ENCODE results near the gene ZDHHC9.

Gene ZDHHC9

GRCh38 chrX:129781680-129782495, 61.8 kb downstream of the ZDHHC9 start:
- H3K4me1 ChIP-seq (ENCODE audit: insufficient read depth, low read length): peaks cover 75% of the 10 kb centered on the region
- no peak overlapping the region for H2AFZ ChIP-seq (ENCODE audit: low read depth, low read length)
- peak overlapping the region; percentile 92 for H3K4me2 ChIP-seq (ENCODE audit: insufficient read depth, low read length)
- peak overlapping the region; percentile 98 for H3K27ac ChIP-seq (ENCODE audit: low read length)
- TF ChIP-seq CTCF (IDR thresholded peaks at IDR 0.05; ENCODE audit: borderline replicate concordance, extremely low read depth, low read length, poor library complexity, severe bottlenecking): no peak
- no peak for TF ChIP-seq EZH2 (IDR thresholded peaks at IDR 0.05; ENCODE audit: borderline replicate concordance, low read depth, low read length, severe bottlenecking)
- DNase-seq (peak; percentile 34), ATAC-seq (ENCODE audit: insufficient read depth, low read depth) (no peak)
- H4K20me1 ChIP-seq (ENCODE audit: insufficient read depth, low read length): peaks cover 50% of the 10 kb centered on the region
- H3K9ac ChIP-seq (ENCODE audit: low read depth, low read length): peak overlapping the region; percentile 96
- H3K36me3 ChIP-seq (ENCODE audit: insufficient read depth, low read length): peaks cover 67% of the 10 kb centered on the region
- no peaks in the 10 kb centered on the region for H3K27me3 ChIP-seq (ENCODE audit: insufficient read depth, low read length, poor library complexity)
- no peaks in the 10 kb centered on the region for H3K9me3 ChIP-seq (ENCODE audit: insufficient read depth, low read length, severe bottlenecking)
- peak overlapping the region; percentile 61 to 87 for H3K4me3 ChIP-seq (ENCODE audit: low read depth in 1 of 2, low read length in 2 of 2)
- peaks cover 96% of the 10 kb centered on the region for H3K79me2 ChIP-seq (ENCODE audit: insufficient read depth, low read length)

DNA sequence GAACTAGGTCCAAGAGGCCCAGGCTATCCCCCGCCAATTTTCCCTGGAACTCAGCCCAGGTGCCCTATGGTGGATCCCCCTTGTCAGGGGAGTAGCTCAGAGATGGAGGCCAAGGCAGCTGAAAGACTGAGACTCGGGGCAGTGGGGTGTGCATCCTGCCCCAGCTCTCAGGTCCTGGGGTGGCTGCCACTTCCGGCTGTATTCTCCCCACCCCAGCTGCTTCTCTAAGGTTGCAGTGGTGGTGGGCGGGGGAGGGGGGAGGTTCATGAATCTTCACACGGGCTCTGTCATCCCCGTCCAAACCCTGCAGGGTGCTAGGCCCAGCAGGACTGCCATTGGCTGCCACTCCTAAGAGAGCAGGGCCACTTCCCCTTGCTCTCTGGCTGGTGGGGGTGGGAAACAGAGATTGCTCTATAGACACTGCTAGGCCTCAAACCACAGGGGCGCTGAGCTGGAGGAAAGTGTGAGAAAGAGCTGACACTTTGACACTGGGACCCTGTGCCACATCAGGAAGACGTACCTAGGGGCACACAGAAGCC, 62.5 kb downstream of the ZDHHC9 start:
- TF ChIP-seq CTCF (IDR thresholded peaks at IDR 0.05; ENCODE audit: borderline replicate concordance, extremely low read depth, low read length, poor library complexity, severe bottlenecking) (no peak), EZH2 (IDR thresholded peaks at IDR 0.05; ENCODE audit: borderline replicate concordance, low read depth, low read length, severe bottlenecking) (no peak)
- Histone ChIP-seq H4K20me1 (ENCODE audit: insufficient read depth, low read length) (peaks cover 46% of the 10 kb centered on the region), H3K36me3 (ENCODE audit: insufficient read depth, low read length) (peaks cover 62% of the 10 kb centered on the region), H3K79me2 (ENCODE audit: insufficient read depth, low read length) (peaks cover 96% of the 10 kb centered on the region), H3K4me1 (ENCODE audit: insufficient read depth, low read length) (peaks cover 76% of the 10 kb centered on the region), H3K4me2 (ENCODE audit: insufficient read depth, low read length) (peak overlapping the region; percentile 92), H3K4me3 (ENCODE audit: low read depth in 1 of 2, low read length in 2 of 2) (peak overlapping the region; percentile 65 to 87; a peak in 3 of 4 replicates), H3K9ac (ENCODE audit: low read depth, low read length) (peak overlapping the region; percentile 96), H2AFZ (ENCODE audit: low read depth, low read length) (no peak overlapping the region), H3K27me3 (ENCODE audit: insufficient read depth, low read length, poor library complexity) (no peaks in the 10 kb centered on the region), H3K27ac (ENCODE audit: low read length) (peak overlapping the region; percentile 99), H3K9me3 (ENCODE audit: insufficient read depth, low read length, severe bottlenecking) (no peaks in the 10 kb centered on the region)
- ATAC-seq (ENCODE audit: insufficient read depth, low read depth) (peak; percentile 73), DNase-seq (peak; percentile 94)

GRCh38 chrX:129780441-129781105, 63.1 kb downstream of the ZDHHC9 start:
- Histone ChIP-seq H3K9ac (ENCODE audit: low read depth, low read length) (peak overlapping the region; percentile 96), H4K20me1 (ENCODE audit: insufficient read depth, low read length) (peaks cover 40% of the 10 kb centered on the region), H3K4me3 (ENCODE audit: low read depth in 1 of 2, low read length in 2 of 2) (peak overlapping the region; percentile 65 to 87), H3K4me1 (ENCODE audit: insufficient read depth, low read length) (peaks cover 76% of the 10 kb centered on the region), H3K27ac (ENCODE audit: low read length) (peak overlapping the region; percentile 99), H3K79me2 (ENCODE audit: insufficient read depth, low read length) (peaks cover 90% of the 10 kb centered on the region), H3K27me3 (ENCODE audit: insufficient read depth, low read length, poor library complexity) (no peaks in the 10 kb centered on the region), H3K36me3 (ENCODE audit: insufficient read depth, low read length) (peaks cover 55% of the 10 kb centered on the region), H3K9me3 (ENCODE audit: insufficient read depth, low read length, severe bottlenecking) (no peaks in the 10 kb centered on the region), H3K4me2 (ENCODE audit: insufficient read depth, low read length) (peak overlapping the region; percentile 92), H2AFZ (ENCODE audit: low read depth, low read length) (no peak overlapping the region)
- no peak for ATAC-seq (ENCODE audit: insufficient read depth, low read depth)
- no peak for TF ChIP-seq EZH2 (IDR thresholded peaks at IDR 0.05; ENCODE audit: borderline replicate concordance, low read depth, low read length, severe bottlenecking)
- TF ChIP-seq CTCF (IDR thresholded peaks at IDR 0.05; ENCODE audit: borderline replicate concordance, extremely low read depth, low read length, poor library complexity, severe bottlenecking): no peak
- peak; percentile 49 for DNase-seq
